ENCODE data around the gene PRSS36. TPM values are rescaled to one million over a fixed set of nuclear protein-coding genes. Genes with fewer than 3 reads are reported as not detected.
A peak's percentile ranks its signal among the peaks of the same experiment; 100 is the strongest.

Gene PRSS36
- total and polyA plus RNA-seq, 9 of the 15 experiments (the other 6 are each of a cell fraction or from before 2014, with no cell fraction given) = 0.09 to 1.2 (median 0.54) TPM; not detected in 2

GRCh38 chr16:31128711-31129567, 20.9 kb downstream of the PRSS36 start (continued):
- TF ChIP-seq ZNF197 (CRISPR knock-in tag; IDR thresholded peaks at IDR 0.05; ENCODE audit: low read depth) (no peak), MEIS2 (IDR thresholded peaks at IDR 0.05; ENCODE audit: partially characterized antibody) (peak; percentile 31), ZSCAN29 (IDR thresholded peaks at IDR 0.05) (no peak), ZSCAN32 (CRISPR knock-in tag; IDR thresholded peaks at IDR 0.05) (no peak), ZNF445 (CRISPR knock-in tag; IDR thresholded peaks at IDR 0.05; ENCODE audit: low read depth) (no peak), EWSR1 (IDR thresholded peaks at IDR 0.05; ENCODE audit: borderline replicate concordance, low read depth, partially characterized antibody) (no peak), NRF1 (conservative IDR thresholded peaks at IDR 0.05 in 1 of 2, IDR thresholded peaks at IDR 0.05 in 1 of 2) (peak; percentile 9 to 23; a peak in 1 of 4 replicates), PREB (CRISPR knock-in tag; IDR thresholded peaks at IDR 0.05) (no peak), HNRNPLL (IDR thresholded peaks at IDR 0.05; ENCODE audit: low read depth, low read length, poor library complexity, severe bottlenecking) (no peak), POLR2AphosphoS5 (IDR thresholded peaks at IDR 0.05; ENCODE audit: control insufficient read depth, insufficient read depth, low read depth, low read length) (no peak), CREB5 (CRISPR knock-in tag; IDR thresholded peaks at IDR 0.05) (no peak), CHD1 (IDR thresholded peaks at IDR 0.05; ENCODE audit: low read length) (no peak), PBX2 (CRISPR knock-in tag; IDR thresholded peaks at IDR 0.05; ENCODE audit: low read depth) (no peak), PBX2 (tag; conservative IDR thresholded peaks at IDR 0.05; ENCODE audit: low read depth) (no peak), HMGXB4 (CRISPR knock-in tag; IDR thresholded peaks at IDR 0.05) (no peak), CEBPG (CRISPR knock-in tag; IDR thresholded peaks at IDR 0.05) (no peak), CEBPG (tag; conservative IDR thresholded peaks at IDR 0.05 in 1 of 2, IDR thresholded peaks at IDR 0.05 in 1 of 2) (no peak), ELK3 (CRISPR knock-in tag; IDR thresholded peaks at IDR 0.05) (no peak)

Measured in K562 (cell line).